Measurements from ENCODE around the gene SNAPC3.

- TF ChIP-seq CTCF (conservative IDR thresholded peaks at IDR 0.05; ENCODE audit: low read depth, low read length): no peak
- no peak for TF ChIP-seq EZH2 (IDR thresholded peaks at IDR 0.05; ENCODE audit: borderline replicate concordance, low read depth, low read length, poor library complexity, severe bottlenecking)
These were observed 69.3 kb downstream of the SNAPC3 start for GRCh38 chr9:15491950-15492349.
